Lower lobe of right lung (tissue), 2 donors: ENCODE measurements around the gene SMOC1. TPM values are rescaled to one million over a fixed set of nuclear protein-coding genes. Genes with fewer than 3 reads are reported as not detected.

ENCODE experiments used
- ATAC-seq, 2 donors: fragments of 200-7000 bp; cut with Tn5 transposase; one replicate each; pipeline ENCODE4 v1.9.1; 2020 to 2022; ENCODE audit warnings: mild to moderate bottlenecking in 2 of 2, moderate library complexity in 2 of 2
- DNase-seq: peaks from one replicate; pipeline ENCODE4 v3.0.0-alpha.2; 2020
- H3K27ac ChIP-seq: fragments of 200-600 bp; one replicate; pipeline ENCODE4 v1.8.0; 2022
- H3K27me3 ChIP-seq: fragments of 200-600 bp; one replicate; pipeline ENCODE4 v1.8.0; 2022; ENCODE audit warnings: low read depth
- H3K36me3 ChIP-seq: fragments of 200-600 bp; one replicate; pipeline ENCODE4 v1.8.0; 2022; ENCODE audit warnings: mild to moderate bottlenecking
- H3K4me1 ChIP-seq: fragments of 200-600 bp; one replicate; pipeline ENCODE4 v1.8.0; 2022
- H3K4me3 ChIP-seq: fragments of 200-600 bp; one replicate; pipeline ENCODE4 v1.8.0; 2022; ENCODE audit warnings: mild to moderate bottlenecking
- H3K9me3 ChIP-seq: fragments of 200-600 bp; one replicate; pipeline ENCODE4 v1.8.0; 2022
- CTCF ChIP-seq: fragments of 200-600 bp; IDR thresholded peaks from one replicate; pipeline ENCODE4 v1.8.0; 2022; ENCODE audit warnings: antibody characterized with exemption, mild to moderate bottlenecking
- intact Hi-C: fragments of 100-400 bp; cut with DNase I; formaldehyde crosslinking; loops from one replicate; pipeline ENCODE4 v1.11.0; 2022
- total RNA-seq: library from RNA; stranded (reverse); fragmentation: NEBNext Ultra II Directional; extraction: Animal tissue kit (Norgen Biotek cat#: 25700); gene quantifications from one replicate; pipeline ENCODE4 v1.2.1, GENCODE V29; 2021
- donor health status: DM: no; HTN: yes; CAD: no; lungs with severe emphysema.

SMOC1 gene
- total RNA-seq, 1 donor from 2014 or later: 1.1 TPM

- no peaks in the 10 kb centered on the region for H3K27me3 ChIP-seq
- H3K4me1 ChIP-seq: peaks cover 11% of the 10 kb centered on the region
- intact Hi-C loops: no loop called here
- H3K4me3 ChIP-seq: peak overlapping the region; percentile 46
- no peaks in the 10 kb centered on the region for H3K9me3 ChIP-seq
- no peaks in the 10 kb centered on the region for H3K36me3 ChIP-seq
- DNase-seq (no peak), ATAC-seq (peak; percentile 68 to 72)
- peak overlapping the region; percentile 63 for H3K27ac ChIP-seq
- TF ChIP-seq CTCF: no peak
These were observed 139.5 kb downstream of the SMOC1 start for GRCh38 chr14:70018713-70019211.

GRCh38 chr14:70019695-70020094, 140.5 kb downstream of the SMOC1 start:
- no peaks in the 10 kb centered on the region for H3K9me3 ChIP-seq
- no peak overlapping the region for H3K27ac ChIP-seq
- H3K36me3 ChIP-seq: no peaks in the 10 kb centered on the region
- H3K4me3 ChIP-seq: no peak overlapping the region
- H3K27me3 ChIP-seq: no peaks in the 10 kb centered on the region
- ATAC-seq (no peak), DNase-seq (no peak)
- H3K4me1 ChIP-seq: peaks cover 11% of the 10 kb centered on the region
- TF ChIP-seq CTCF: no peak
- intact Hi-C loops: no loop called here

- Histone ChIP-seq H3K9me3 (no peaks in the 10 kb centered on the region), H3K36me3 (no peaks in the 10 kb centered on the region), H3K27me3 (no peaks in the 10 kb centered on the region), H3K4me3 (no peak overlapping the region), H3K4me1 (peaks cover 11% of the 10 kb centered on the region), H3K27ac (no peak overlapping the region)
- no peak for TF ChIP-seq CTCF
- ATAC-seq (no peak), DNase-seq (no peak)
- intact Hi-C loops: no loop called here
These were observed 141.3 kb downstream of the SMOC1 start for GRCh38 chr14:70020352-70021170.

- ATAC-seq (no peak), DNase-seq (no peak)
- no peak for TF ChIP-seq CTCF
- no peaks in the 10 kb centered on the region for H3K27me3 ChIP-seq
- H3K36me3 ChIP-seq: no peaks in the 10 kb centered on the region
- intact Hi-C loops: no loop called here
- H3K27ac ChIP-seq: no peak overlapping the region
- peaks cover 11% of the 10 kb centered on the region for H3K4me1 ChIP-seq
- no peaks in the 10 kb centered on the region for H3K9me3 ChIP-seq
- H3K4me3 ChIP-seq: no peak overlapping the region
These were observed 142.5 kb downstream of the SMOC1 start for GRCh38 chr14:70021548-70022220.

- intact Hi-C loops: no loop called here
- H3K4me3 ChIP-seq: no peak overlapping the region
- ATAC-seq (no peak), DNase-seq (no peak)
- no peaks in the 10 kb centered on the region for H3K36me3 ChIP-seq
- H3K4me1 ChIP-seq: peaks cover 11% of the 10 kb centered on the region
- no peaks in the 10 kb centered on the region for H3K9me3 ChIP-seq
- H3K27me3 ChIP-seq: no peaks in the 10 kb centered on the region
- TF ChIP-seq CTCF: no peak
- no peak overlapping the region for H3K27ac ChIP-seq
These were observed 143.7 kb downstream of the SMOC1 start for GRCh38 chr14:70022771-70023445.
